Liver (tissue), 3 donors: ENCODE data around the gene ERC1.

Experiments
- FOXA1 ChIP-seq: IDR thresholded peaks from 2 replicates; pipeline ENCODE4 v1.6.1; 2016; ENCODE audit warnings: antibody characterized with exemption
- FOXA2 ChIP-seq: IDR thresholded peaks from 2 replicates; pipeline ENCODE4 v1.6.1; 2016; ENCODE audit warnings: antibody characterized with exemption
- GABPA ChIP-seq, 2 donors: IDR thresholded peaks in 1 of 2; conservative IDR thresholded peaks in 1 of 2; 2 replicates each; pipeline ENCODE4 v1.6.1; 2016; ENCODE audit warnings: antibody characterized with exemption in 2 of 2, mild to moderate bottlenecking in 1 of 2, moderate library complexity in 1 of 2
- HNF4A ChIP-seq, 2 donors: conservative IDR thresholded peaks; 2 replicates each; pipeline ENCODE4 v1.6.1; 2016; ENCODE audit warnings: antibody characterized with exemption in 2 of 2, mild to moderate bottlenecking in 2 of 2
- JUND ChIP-seq, 2 donors: IDR thresholded peaks; 2 replicates each; pipeline ENCODE4 v1.6.1; 2016; ENCODE audit warnings: antibody characterized with exemption in 2 of 2
- RXRA ChIP-seq, 2 donors: IDR thresholded peaks; 2 replicates each; pipeline ENCODE4 v1.6.1; 2017 to 2018; ENCODE audit warnings: antibody characterized with exemption in 2 of 2, mild to moderate bottlenecking in 1 of 2
- SP1 ChIP-seq: IDR thresholded peaks from 2 replicates; pipeline ENCODE4 v1.6.1; 2018; ENCODE audit warnings: antibody characterized with exemption, mild to moderate bottlenecking
- TAF1 ChIP-seq: conservative IDR thresholded peaks from 2 replicates; pipeline ENCODE4 v1.6.1; 2016; ENCODE audit warnings: antibody characterized with exemption, mild to moderate bottlenecking
- YY1 ChIP-seq: IDR thresholded peaks from 2 replicates; pipeline ENCODE4 v1.6.1; 2016; ENCODE audit warnings: antibody characterized with exemption, mild to moderate bottlenecking
- TF ChIP-seq, protein P1 (sequence below): fragments of 150-350 bp; IDR thresholded peaks from 2 replicates; pipeline ENCODE4 v1.5.1; 2017; ENCODE audit warnings: improper control_type of control experiment, low read depth, low read length; ENCODE audit not compliant: missing input control
- TF ChIP-seq, protein P2 (sequence below): IDR thresholded peaks from 2 replicates; pipeline ENCODE4 v1.6.1; 2016; ENCODE audit warnings: antibody characterized with exemption
- TF ChIP-seq, protein P3 (sequence below): IDR thresholded peaks from 2 replicates; pipeline ENCODE4 v1.6.1; 2016; ENCODE audit warnings: antibody characterized with exemption, mild to moderate bottlenecking
- TF ChIP-seq, protein P4 (sequence below): IDR thresholded peaks from 2 replicates; pipeline ENCODE4 v1.6.1; 2016; ENCODE audit warnings: antibody characterized with exemption
- donor health status: healthy.
- donor health status: healthy.

DNA sequence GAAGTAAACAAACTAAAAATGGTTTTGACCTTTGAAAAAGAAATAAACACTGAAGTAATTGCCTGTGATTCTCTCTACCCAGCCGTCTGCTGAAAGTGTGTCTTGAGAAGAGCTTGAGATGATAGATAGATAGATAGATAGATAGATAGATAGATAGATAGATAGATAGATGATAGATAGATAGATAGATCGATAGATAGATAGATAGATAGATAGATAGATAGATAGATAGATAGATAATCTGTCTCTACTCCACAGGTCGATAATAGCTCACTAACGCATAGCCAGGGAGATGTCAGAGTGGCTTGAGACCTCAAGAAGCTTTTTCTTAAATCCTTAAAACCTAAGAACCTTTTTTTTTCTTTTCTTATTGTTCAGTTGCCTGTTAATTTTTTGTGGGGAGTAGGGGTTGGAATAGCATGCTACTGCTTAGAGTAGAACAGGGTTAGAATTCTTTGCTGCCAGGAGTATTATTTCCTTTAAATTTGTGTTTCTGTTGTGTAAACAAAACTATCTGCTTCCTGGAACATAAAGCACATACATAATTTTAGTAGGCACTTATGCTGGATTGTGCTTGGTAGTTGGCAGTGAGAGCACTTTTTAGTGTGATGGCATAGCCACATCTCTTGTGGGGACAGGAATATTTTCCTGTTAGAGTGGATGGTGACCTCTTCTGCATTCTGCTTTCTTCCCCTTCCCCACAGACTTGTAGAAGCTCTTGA, 433.8 kb downstream of the ERC1 start:
- TF ChIP-seq, protein P1, sequence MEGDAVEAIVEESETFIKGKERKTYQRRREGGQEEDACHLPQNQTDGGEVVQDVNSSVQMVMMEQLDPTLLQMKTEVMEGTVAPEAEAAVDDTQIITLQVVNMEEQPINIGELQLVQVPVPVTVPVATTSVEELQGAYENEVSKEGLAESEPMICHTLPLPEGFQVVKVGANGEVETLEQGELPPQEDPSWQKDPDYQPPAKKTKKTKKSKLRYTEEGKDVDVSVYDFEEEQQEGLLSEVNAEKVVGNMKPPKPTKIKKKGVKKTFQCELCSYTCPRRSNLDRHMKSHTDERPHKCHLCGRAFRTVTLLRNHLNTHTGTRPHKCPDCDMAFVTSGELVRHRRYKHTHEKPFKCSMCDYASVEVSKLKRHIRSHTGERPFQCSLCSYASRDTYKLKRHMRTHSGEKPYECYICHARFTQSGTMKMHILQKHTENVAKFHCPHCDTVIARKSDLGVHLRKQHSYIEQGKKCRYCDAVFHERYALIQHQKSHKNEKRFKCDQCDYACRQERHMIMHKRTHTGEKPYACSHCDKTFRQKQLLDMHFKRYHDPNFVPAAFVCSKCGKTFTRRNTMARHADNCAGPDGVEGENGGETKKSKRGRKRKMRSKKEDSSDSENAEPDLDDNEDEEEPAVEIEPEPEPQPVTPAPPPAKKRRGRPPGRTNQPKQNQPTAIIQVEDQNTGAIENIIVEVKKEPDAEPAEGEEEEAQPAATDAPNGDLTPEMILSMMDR = no peak
- no peak for TF ChIP-seq GABPA (IDR thresholded peaks at IDR 0.05 in 1 of 2, conservative IDR thresholded peaks at IDR 0.05 in 1 of 2)
- TF ChIP-seq, protein P2, sequence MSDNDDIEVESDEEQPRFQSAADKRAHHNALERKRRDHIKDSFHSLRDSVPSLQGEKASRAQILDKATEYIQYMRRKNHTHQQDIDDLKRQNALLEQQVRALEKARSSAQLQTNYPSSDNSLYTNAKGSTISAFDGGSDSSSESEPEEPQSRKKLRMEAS = no peak
- TF ChIP-seq YY1 = no peak
- TF ChIP-seq FOXA1 = no peak
- TF ChIP-seq TAF1 = no peak
- no peak for TF ChIP-seq FOXA2
- no peak for TF ChIP-seq JUND (IDR thresholded peaks at IDR 0.05)
- TF ChIP-seq, protein P3, sequence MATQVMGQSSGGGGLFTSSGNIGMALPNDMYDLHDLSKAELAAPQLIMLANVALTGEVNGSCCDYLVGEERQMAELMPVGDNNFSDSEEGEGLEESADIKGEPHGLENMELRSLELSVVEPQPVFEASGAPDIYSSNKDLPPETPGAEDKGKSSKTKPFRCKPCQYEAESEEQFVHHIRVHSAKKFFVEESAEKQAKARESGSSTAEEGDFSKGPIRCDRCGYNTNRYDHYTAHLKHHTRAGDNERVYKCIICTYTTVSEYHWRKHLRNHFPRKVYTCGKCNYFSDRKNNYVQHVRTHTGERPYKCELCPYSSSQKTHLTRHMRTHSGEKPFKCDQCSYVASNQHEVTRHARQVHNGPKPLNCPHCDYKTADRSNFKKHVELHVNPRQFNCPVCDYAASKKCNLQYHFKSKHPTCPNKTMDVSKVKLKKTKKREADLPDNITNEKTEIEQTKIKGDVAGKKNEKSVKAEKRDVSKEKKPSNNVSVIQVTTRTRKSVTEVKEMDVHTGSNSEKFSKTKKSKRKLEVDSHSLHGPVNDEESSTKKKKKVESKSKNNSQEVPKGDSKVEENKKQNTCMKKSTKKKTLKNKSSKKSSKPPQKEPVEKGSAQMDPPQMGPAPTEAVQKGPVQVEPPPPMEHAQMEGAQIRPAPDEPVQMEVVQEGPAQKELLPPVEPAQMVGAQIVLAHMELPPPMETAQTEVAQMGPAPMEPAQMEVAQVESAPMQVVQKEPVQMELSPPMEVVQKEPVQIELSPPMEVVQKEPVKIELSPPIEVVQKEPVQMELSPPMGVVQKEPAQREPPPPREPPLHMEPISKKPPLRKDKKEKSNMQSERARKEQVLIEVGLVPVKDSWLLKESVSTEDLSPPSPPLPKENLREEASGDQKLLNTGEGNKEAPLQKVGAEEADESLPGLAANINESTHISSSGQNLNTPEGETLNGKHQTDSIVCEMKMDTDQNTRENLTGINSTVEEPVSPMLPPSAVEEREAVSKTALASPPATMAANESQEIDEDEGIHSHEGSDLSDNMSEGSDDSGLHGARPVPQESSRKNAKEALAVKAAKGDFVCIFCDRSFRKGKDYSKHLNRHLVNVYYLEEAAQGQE = no peak
- TF ChIP-seq, protein P4, sequence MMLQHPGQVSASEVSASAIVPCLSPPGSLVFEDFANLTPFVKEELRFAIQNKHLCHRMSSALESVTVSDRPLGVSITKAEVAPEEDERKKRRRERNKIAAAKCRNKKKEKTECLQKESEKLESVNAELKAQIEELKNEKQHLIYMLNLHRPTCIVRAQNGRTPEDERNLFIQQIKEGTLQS = no peak
- TF ChIP-seq HNF4A (conservative IDR thresholded peaks at IDR 0.05) = no peak
- no peak for TF ChIP-seq SP1
- no peak for TF ChIP-seq RXRA (IDR thresholded peaks at IDR 0.05)
